Testis (tissue), 3 donors: ENCODE measurements around the gene EIF3F. TPM values are rescaled to one million over a fixed set of nuclear protein-coding genes. Genes with fewer than 3 reads are reported as not detected.

ENCODE experiments used
- DNase-seq: peaks from one replicate; pipeline ENCODE4 v3.0.0-alpha.2; 2019
- H3K27ac ChIP-seq, 2 donors: fragments of 200-600 bp; sonication (generic); one replicate each; pipeline ENCODE4 v1.5.1; 2019
- H3K27me3 ChIP-seq: fragments of 200-600 bp; sonication (generic); one replicate; pipeline ENCODE4 v1.5.1; 2019
- H3K36me3 ChIP-seq: fragments of 200-600 bp; sonication (generic); one replicate; pipeline ENCODE4 v1.5.1; 2017; ENCODE audit warnings: low read depth; ENCODE audit errors: missing control alignments
- H3K4me1 ChIP-seq: fragments of 200-600 bp; sonication (generic); one replicate; pipeline ENCODE4 v1.5.1; 2019
- H3K4me3 ChIP-seq, 2 donors: fragments of 200-600 bp; sonication (generic); one replicate each; pipeline ENCODE4 v1.5.1; 2017 to 2019
- H3K9me3 ChIP-seq: fragments of 200-600 bp; sonication (generic); one replicate; pipeline ENCODE4 v1.5.1; 2017
- CTCF ChIP-seq, 3 experiments: fragments of 450-650 bp in 2 of 3; fragments of 200-600 bp in 1 of 3; sonication (generic) in 1 of 3; IDR thresholded peaks; one replicate each; pipeline ENCODE4 v1.5.1; 2016 to 2019; ENCODE audit warnings: antibody characterized with exemption in 3 of 3, mild to moderate bottlenecking in 2 of 3, moderate library complexity in 1 of 3
- POLR2A ChIP-seq: fragments of 450-650 bp; IDR thresholded peaks from one replicate; pipeline ENCODE4 v1.6.1; 2017; ENCODE audit warnings: antibody characterized with exemption, mild to moderate bottlenecking, moderate library complexity
- WGBS, 2 donors: methylation state at CpG; one replicate each; pipeline ENCODE4 v1.1.5; 2018; 5-methylcytosine and 5-hydroxymethylcytosine counted together
- intact Hi-C: fragments of 100-400 bp; cut with DNase I; formaldehyde crosslinking; loops from one replicate; pipeline ENCODE4 v1.15.1; 2023; ENCODE audit warnings: low total_unique reads
- polyA plus RNA-seq: library from polyadenylated mRNA; stranded (reverse); fragments of 350-450 nt; fragmentation: Illumina TruSeq; extraction: RNeasy Lipid Tissue Mini Kit (QIAGEN cat#74804); gene quantifications from one replicate; pipeline ENCODE4 v1.2.3, GENCODE V29; 2014; ENCODE audit warnings: low read depth, low replicate concordance; ENCODE audit not compliant: insufficient read depth
- small RNA-seq, 2 donors: library from RNA; depleted of rRNA; stranded (forward); fragments of <200 nt; gene quantifications; one replicate each; pipeline ENCODE3, GENCODE V24; 2016
- total RNA-seq, 2 donors: library from RNA; depleted of rRNA; stranded (reverse); fragments of >200 nt; gene quantifications; one replicate each; pipeline ENCODE4 v1.2.3, GENCODE V29; 2016

The EIF3F gene
- total and polyA plus RNA-seq, 3 donors from 2014 or later: 268 to 387 (median 287) TPM

DNA sequence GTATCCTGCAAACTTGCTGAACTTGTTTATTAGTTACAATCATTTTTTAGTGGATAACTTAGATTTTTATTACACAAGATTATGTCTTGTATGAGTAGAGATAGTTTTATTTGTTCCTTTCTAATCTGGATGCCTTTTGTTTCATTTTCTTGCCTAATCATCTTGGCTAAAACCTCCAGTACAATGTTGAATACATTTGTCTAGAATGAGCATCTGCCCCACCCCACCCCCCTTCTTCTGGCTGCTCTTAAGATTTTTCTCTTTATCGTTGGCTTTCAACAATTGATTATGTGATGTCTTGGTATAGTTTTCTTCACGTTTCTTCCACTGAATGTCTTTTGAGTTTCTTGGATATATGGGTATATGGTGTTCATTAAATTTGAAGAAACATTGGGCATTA, 56.6 kb downstream of the EIF3F start:
- H3K4me1 ChIP-seq: peaks cover 6% of the 10 kb centered on the region
- H3K27me3 ChIP-seq: no peaks in the 10 kb centered on the region
- no peak for DNase-seq
- 61 to 65% methylated on average over 2 of the region's 2 CpGs for WGBS, 2 donors
- no peak overlapping the region for H3K27ac ChIP-seq
- intact Hi-C loops: no loop called here
- TF ChIP-seq CTCF (IDR thresholded peaks at IDR 0.05): no peak
- no peak for TF ChIP-seq POLR2A
- no peaks in the 10 kb centered on the region for H3K36me3 ChIP-seq
- H3K4me3 ChIP-seq: no peak overlapping the region
- H3K9me3 ChIP-seq: no peaks in the 10 kb centered on the region

DNA sequence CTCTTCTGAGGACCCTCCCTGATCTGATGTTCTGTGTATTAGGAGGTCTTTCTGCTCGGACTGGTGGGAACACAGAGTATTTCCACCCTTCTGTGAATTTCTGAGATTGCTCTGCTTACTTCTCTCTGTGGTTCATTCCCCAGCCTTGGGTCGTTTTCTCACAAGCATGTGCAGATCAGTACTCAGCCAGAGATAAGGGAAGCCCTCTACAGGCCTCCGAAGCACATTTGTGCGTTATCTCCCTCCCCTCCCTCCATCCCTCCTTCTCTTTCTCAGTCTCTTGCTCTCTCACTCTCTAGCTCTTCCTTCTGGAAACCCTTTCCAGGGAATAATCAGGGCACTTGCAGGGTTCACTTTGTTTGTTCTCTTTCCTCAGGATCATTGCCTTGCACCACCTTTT, 58.7 kb downstream of the EIF3F start:
- Histone ChIP-seq H3K9me3 (no peaks in the 10 kb centered on the region), H3K27me3 (no peaks in the 10 kb centered on the region), H3K36me3 (no peaks in the 10 kb centered on the region), H3K27ac (peak overlapping the region in 1 of 2 donors; percentile 54), H3K4me3 (no peak overlapping the region), H3K4me1 (peaks cover 6% of the 10 kb centered on the region)
- intact Hi-C loops: no loop called here
- TF ChIP-seq POLR2A (no peak), CTCF (IDR thresholded peaks at IDR 0.05) (no peak)
- no peak for DNase-seq
- 23 to 47% methylated on average over 4 of the region's 4 CpGs for WGBS, 2 donors

DNA sequence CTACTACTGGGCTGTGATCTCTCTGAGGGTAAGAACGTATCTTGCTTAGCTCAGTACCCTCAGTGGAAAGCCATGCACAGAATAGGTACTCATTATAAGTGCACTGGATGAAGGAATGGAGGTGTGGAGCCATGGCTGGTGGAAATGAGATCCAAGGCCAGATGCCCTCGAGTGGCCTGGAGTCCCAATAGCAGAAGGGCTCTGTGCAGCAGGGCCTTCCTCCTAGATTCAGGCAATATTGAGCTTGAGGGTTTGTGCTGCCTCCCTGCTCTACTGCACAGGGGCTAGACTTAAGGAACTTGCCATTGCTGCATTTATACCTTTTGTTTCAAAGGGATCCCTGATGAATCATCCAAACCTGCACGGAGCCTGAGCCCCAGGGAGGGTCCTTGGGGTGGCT, 60.2 kb downstream of the EIF3F start:
- no peak for DNase-seq
- H3K27me3 ChIP-seq: no peaks in the 10 kb centered on the region
- H3K27ac ChIP-seq: no peak overlapping the region
- no peak for TF ChIP-seq POLR2A
- TF ChIP-seq CTCF (IDR thresholded peaks at IDR 0.05): no peak
- 80 to 90% methylated on average over 3 of the region's 3 CpGs for WGBS, 2 donors
- intact Hi-C loops: no loop called here
- no peaks in the 10 kb centered on the region for H3K36me3 ChIP-seq
- no peak overlapping the region for H3K4me3 ChIP-seq
- no peaks in the 10 kb centered on the region for H3K9me3 ChIP-seq
- peaks cover 6% of the 10 kb centered on the region for H3K4me1 ChIP-seq

DNA sequence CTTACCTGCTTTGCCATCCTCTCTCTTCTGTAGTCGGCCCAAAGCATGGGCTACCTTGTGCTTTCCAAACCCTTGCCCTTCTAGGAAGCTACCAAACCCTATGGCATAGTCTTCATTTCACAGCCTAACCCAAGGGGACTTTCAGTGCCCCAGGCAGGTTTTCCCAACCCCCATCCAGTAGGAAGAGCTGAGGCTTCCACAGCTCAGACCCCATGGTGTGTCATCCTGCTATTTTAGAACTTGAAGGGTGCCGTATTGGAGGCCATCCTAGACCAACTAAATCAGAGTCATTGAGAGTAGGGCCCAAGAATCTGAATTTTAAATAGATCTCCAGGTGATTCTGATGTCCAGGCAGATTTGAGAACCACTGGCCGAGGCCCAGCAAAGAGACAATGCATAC, 61.9 kb downstream of the EIF3F start:
- intact Hi-C loops: no loop called here
- whole genome bisulfite sequencing, 2 donors: 92 to 97% methylated on average over 3 of the region's 3 CpGs
- no peaks in the 10 kb centered on the region for H3K27me3 ChIP-seq
- TF ChIP-seq CTCF (IDR thresholded peaks at IDR 0.05): no peak
- no peak for TF ChIP-seq POLR2A
- no peak for DNase-seq
- H3K4me1 ChIP-seq: peaks cover 6% of the 10 kb centered on the region
- no peak overlapping the region for H3K4me3 ChIP-seq
- no peak overlapping the region for H3K27ac ChIP-seq
- H3K36me3 ChIP-seq: no peaks in the 10 kb centered on the region
- no peaks in the 10 kb centered on the region for H3K9me3 ChIP-seq

Small RNA genes within 50 kb of the gene (small RNA-seq; reads per million reads assigned to genes)
- 0 reads per million in 2 donors for gene COX6CP5

Other genes starting within 250 kb of the EIF3F start
- gene OR5P2, start 190.4 kb upstream of the EIF3F start, total RNA-seq: under 1 TPM in 1 of 2 donors, not detected in 1; 0.62 TPM
- not detected for gene OR5P2, start 190.4 kb upstream of the EIF3F start, polyA plus RNA-seq
- 1 to 10 TPM; 1.0 to 1.2 TPM for gene OR5P3, start 156.5 kb upstream of the EIF3F start, total RNA-seq
- not detected for gene OR5P3, start 156.5 kb upstream of the EIF3F start, polyA plus RNA-seq
- gene OR10A6, start 56.1 kb upstream of the EIF3F start, total RNA-seq: not detected
- not detected for gene OR10A6, start 56.1 kb upstream of the EIF3F start, polyA plus RNA-seq
- under 1 TPM in 1 of 2 donors, not detected in 1; 0.25 TPM for gene OR10A3, start 45.6 kb upstream of the EIF3F start, total RNA-seq
- not detected for gene OR10A3, start 45.6 kb upstream of the EIF3F start, polyA plus RNA-seq
- gene NLRP10, start 21.9 kb upstream of the EIF3F start, total RNA-seq: not detected
- 0.13 TPM for gene NLRP10, start 21.9 kb upstream of the EIF3F start, polyA plus RNA-seq
- gene TUB, start 93.9 kb downstream of the EIF3F start, total RNA-seq: 10 to 100 TPM; 15.6 to 16.5 TPM
- gene TUB, start 93.9 kb downstream of the EIF3F start, polyA plus RNA-seq: 8.9 TPM
- gene RIC3, start 181.7 kb downstream of the EIF3F start, total RNA-seq: 10 to 100 TPM; 42.3 to 48.6 TPM
- gene RIC3, start 181.7 kb downstream of the EIF3F start, polyA plus RNA-seq: 18.7 TPM